HG03196 (cell line): ENCODE measurements around the gene MAPK13.
A peak's percentile ranks its signal among the peaks of the same experiment; 100 is the strongest.
"Not testable (repeated sequence)": the region's sequence is repeated elsewhere in the genome, so short reads cannot be mapped to it uniquely, and the experiment has no call there.

Experiments used
- ATAC-seq: cut with Tn5 transposase; IDR thresholded peaks from one replicate; pipeline ENCODE4 v1.9.1; 2021; ENCODE audit not compliant: unreplicated experiment

Gene MAPK13

DNA sequence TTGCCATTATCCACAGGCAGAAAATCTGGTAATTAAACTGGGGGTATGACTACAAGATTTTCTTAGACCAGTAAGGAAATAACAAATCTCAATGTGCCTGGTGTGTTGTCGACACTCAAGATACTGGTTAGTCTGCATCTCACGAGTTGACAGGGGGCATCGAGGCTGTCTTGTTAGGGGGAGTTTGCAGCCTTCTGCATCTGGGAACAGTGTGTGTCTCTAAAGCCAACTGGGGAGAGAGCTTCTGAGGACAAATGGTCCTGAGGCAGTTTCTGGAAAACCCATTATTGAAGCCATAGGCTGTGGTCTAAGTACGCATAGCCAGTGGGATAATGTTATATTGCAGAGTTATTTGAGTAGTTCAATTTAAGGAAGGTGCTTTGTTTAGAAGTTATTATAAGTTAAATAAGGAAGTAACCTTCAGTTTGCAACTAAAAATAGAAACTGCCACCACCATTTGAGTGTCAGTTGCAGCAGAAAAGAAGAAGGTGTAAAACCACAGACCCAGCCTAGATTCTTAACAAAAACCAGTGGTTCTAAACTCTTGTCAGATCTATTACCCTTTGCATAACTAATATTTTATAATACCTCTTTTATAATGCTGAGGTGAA lies 15.4 kb upstream of the MAPK13 start:
- ATAC-seq: no peak

DNA sequence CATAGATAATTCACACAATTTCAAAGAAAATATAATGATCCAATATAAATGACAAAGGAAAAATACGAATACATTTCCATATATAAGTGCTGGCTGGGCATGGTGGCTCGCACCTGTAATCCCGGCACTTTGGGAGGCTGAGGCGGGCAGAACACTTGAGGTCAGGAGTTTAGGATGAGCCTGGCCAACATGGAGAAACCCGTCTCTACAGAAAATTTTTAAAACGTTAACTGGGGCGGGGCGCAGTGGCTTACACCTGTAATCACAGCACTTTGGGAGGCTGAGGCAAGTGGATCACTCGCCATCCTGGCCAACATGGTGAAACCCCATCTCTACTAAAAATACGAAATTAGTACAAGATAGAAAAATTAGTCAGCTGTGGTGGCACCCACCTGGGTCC lies 14.9 kb upstream of the MAPK13 start:
- ATAC-seq: no peak

DNA sequence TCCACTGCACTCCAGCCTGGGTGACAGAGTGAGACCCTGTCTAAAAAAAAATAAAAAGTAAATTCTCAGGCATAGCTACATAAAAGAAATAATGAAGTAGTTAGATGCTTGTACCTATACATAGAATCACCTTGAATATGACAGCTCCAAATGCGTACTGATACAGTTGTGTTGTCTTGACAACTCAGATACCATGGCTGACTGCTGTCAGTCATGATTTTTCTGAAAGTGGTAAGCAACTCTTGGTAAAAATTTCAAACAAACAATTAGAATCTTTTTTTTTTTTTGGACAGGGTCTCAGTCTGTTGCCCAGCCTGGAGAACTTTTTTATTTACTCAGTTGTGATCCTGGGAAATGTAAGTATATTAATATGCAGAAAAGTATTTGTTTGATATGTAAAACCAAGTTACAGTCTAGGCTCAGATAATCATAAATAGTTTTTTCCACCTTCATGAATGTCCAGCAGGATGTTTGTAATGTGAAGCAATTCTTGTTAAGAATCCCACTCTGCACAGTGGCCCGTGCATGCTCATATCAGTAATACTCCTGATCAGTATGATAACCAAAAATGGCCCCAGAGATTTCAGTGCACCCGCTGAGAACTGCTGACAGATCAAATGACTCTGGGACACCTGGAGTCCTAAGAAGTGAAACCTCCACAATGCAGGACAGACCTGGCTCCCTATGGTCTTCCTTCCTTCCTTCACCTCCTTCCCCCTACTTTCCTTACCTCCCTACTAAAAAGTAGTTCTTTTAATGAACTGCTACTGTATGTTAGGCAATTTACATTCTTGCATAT lies 14.0 kb upstream of the MAPK13 start:
- no peak for ATAC-seq

DNA sequence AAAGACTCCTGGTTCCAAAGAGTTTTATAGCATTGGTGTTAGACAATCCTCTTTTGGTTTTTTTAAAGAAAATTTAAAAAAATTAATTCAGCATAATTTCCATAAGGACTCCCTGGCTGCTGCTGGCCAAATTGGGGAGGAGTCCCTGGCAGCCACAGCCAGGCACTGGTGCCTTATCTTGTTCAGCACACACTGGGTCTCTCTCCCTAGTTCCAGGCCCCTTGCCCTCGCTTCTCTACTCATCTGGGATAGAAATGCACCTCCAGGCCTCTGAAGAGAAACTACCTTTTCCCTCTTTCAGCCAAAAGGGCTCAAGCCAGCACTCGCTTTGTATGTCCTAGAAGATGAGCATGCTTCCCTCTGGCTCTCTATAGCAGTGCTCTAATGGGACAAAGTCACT lies 13.4 kb upstream of the MAPK13 start:
- no peak for ATAC-seq

DNA sequence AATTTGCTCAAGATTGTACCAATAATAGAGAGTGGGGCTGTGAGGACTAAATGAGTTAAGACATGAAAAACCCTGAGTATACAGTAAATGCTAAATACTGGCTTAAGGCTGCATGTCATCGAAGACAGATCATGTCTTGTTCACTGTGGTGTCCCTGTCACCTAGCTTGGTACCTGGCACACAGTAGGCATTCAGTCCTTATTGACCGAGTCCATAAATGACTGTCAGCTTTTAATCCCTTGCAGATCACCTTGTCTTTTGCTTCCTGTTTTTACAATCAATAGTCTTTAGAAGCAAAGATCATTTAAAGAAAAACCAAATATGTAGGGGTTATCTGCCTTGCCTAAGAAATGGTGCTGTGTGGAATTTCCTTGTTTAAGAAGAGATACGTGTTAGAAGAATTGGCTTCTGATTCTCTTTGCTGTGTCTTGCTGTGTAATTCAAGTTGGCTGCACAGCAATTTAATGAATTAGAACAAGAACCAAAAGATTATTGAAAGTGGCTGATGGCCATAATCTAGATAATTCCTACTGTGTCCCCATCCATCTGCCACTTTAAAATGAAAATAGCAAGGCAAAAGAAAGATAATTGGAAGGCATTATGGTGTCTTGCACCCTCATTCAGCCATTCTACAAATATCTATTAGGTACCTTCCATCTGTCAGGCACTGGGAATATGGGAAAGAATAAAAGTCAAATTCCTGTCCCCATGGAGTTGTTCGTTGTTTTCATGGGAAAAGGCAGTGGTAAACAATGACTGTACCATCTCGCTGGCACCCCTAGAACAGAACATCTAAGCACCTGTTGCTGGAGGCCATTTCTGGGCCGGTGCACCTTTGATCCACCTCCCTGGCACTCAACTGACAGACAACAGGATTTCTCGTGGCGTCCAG lies 12.4 kb upstream of the MAPK13 start:
- ATAC-seq: no peak

DNA sequence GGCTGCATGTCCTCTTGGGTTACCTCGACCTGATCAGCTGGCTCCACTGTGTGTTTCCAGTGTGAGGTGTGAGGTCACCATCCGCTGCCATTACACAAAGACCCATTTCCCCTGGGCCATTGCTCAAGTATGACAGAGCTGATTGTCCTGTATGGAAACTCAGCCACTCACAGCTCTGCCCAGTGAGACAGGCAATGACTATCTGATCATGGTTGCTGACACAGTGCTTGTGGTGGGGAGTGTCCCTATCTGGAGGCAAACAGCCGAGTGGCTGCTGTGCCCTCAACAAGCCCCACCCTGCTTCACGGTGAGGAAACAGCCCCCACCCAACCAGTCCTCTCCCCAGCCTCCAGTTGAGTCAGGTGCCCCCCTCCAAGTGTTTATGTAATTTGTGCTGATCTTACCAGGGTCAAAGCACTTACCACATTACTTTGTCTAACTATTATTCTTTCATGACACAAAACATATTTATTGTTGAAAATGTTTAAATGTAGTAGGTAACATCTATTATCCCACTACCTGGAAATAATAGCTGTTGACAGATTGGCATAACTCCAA lies 11.7 kb upstream of the MAPK13 start:
- no peak for ATAC-seq

DNA sequence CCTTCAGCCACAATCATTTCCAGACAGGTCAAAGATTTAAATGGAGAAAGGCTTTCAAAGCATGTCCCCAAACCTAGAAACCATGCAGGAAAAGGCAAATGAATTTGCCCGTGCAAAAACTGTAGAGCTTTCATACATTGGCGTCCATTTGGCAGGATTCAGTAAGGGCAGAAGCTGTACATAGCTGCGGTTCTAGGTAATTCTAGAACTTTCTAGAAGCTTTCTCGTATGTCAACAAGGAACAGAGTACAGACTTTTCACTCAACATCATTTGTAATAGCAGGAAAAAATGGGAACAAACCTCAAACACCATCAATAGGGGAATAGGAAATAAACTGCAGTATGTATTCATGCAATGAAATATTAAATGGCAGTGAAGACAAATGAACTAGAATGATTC lies 11.1 kb upstream of the MAPK13 start:
- ATAC-seq: no peak

DNA sequence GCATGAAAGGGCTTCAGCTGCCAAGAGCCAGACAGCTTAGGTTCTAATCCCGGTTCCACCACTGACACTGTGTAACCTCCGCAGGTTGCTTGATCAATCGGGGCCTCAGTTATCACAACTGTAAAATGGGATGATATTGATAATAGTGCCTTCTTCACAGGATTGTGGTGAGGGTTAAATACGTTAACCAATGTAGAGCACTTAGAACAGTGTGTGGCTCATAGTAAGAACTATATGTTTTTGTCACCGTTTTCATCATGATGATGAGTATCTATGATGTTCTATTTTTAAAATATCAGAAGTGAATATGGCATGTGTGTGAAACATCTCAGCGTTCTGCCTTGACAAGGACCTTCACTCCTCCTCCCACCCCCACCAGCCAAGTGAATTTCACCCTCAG lies 10.3 kb upstream of the MAPK13 start:
- ATAC-seq: no peak

DNA sequence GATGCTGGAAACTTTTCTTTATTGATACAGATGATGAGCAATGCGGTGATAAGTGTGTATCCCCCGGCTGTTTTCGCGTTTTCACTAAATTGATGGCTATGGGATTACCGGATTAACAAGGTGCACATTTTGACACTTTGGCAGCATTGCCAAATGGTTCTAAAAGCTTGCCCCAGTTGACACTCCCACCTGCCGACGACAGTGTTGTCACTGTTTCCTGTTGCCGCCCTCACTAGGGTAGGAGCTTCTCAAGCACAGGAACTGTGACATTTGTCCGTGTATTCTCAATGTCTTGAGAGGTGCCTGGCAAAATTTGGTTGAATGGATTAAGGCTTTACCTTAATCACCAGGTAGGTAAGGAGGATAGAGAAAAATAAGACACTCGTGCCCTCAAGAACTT lies 9.8 kb upstream of the MAPK13 start:
- ATAC-seq: no peak

DNA sequence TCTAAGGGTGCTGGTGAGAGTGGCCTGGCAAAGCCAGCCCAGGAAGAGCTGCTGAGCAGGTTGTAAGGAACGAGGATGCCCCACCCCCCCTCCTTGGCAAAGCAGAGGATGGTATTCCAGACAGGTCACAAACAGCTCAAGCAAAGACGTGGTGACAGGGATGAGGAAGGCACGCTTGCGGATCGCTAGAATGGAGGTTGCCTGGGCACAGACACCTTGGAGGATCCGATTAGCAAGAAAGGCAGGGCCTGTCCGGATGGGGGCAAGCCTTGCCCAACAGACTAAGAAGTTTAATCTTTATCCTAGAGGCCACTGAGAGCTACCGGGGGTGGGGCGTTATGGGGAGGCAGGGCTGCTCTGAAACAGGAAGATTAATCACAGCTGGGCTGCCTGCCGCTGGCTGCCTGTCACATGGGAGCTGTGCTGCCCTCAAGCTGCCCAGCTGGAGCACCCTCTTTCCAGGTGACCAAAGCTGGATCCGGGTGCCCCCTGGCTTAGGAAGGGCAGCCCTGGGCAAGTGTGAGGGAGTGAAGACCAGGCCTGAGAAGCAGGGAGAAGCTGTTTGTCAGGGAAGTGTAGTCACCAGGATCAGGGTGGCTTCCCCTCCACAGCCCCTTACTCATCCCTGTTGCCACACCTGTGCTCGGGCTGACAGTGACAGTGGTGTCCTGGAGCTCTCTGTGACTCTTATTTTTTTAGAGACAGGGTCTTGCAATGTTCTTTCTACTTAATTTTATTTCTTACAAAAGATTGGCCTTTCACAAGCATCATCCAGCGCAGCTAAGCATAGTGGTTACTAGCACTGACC lies 9.1 kb upstream of the MAPK13 start:
- ATAC-seq: no peak

DNA sequence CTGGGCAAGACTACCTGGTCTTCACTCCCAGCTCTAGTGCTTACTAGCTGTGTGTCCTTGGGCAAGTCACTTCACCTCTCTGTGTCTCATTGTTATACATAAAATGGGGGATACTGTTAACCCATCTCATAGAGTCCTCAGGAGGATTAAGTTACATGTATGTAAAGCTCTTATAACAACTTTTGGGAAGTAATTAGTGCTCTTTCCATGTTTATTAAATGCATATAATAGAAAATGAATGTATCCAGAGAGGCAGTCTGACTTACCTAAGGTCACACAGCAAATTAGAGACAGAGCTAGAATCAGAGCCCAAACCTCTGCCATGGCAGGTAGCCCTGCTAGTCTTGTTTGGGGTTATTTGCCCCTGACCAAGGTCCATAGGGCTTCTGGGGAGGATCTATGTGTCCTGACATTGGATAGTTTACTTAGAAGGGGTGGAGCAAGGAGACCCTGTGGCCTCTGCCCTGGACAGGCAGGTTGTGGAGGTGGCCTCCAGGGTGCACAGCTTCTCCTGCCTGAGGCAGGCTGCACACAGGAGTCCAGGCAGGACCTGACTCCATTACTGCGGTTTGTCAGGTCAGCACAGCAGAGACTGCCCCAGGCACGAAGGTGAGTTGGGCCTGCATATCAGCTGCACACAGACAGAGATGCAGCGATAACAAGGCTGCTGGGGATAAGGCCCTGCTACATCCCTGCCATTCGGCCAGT lies 8.4 kb upstream of the MAPK13 start:
- no peak for ATAC-seq

DNA sequence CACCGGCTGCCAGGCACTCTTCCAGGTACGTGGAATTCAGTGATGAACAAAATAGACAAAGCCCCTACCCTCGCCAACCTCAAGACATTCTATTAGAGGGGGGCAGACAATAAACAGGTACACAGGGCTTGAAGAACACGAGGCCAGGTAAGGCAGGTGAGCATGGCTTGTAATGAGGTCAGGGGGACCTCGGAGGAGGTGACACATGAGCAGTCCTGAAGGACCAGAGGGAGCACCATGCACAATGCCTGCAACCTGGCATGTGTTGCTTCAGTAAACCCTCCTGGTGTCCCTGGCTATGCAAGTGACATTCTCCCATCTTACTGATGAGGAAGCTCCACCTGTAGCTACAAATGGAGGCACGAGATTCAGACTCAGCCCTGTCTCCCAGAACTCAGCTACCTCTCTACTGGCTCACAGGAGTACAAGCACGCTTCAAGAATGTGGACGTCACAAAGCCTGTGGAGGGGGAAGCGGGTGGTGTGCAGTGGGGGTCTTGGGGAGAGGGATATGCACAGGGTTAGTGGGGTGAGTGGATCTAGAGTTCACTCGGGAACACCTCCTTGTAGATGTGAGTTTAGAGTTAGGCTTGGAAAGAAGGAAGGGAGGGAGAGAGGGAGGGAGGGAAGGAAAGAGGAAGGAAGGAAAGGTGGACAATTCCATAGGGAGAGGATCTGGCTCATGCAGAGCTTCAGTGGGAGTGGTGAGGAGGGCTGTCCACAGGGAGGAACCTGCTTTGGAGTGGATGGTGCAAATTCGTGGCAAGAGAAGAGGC lies 7.6 kb upstream of the MAPK13 start:
- ATAC-seq: no peak

DNA sequence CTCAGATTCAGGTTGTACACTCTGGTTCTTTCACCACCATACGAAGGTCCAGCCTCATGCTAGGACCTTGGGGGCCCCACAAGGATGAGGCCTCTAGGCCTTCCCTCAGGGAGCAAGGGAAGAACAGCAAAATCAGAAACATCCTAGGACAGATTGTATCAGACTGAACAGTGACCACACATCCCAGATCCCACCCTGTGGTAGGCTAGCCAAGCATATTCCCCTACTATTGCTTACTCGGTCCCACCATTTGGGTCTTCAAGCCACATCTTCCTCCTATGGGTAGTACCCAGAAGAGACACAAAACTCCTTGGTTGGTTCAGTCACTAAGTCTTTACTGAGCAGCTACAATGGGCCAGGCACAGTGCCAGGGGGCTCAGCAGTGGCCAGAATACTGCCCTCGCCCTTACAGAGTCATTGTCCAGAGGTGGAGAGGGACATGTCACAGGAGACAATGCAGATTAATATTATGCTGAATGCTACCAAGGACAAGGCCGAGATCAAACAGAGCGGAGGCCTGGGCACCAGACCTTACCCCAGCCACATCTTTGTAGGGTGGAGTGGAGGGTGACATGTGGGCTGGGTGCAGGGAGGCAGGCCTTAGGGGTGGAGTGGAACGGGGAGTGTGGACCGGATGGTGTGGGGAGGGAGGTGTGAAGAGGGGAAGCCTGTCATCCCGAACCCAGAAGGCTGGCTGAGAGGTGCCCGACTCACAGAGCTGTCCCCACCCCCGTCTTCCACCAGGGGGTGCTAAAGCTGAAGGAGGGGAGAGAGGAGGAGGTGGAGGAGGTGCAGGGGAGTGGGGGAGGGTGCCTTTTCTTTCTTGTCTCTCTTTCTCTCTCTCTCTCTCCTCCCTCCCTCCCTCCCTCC lies 6.8 kb upstream of the MAPK13 start:
- ATAC-seq: peak; percentile 57

DNA sequence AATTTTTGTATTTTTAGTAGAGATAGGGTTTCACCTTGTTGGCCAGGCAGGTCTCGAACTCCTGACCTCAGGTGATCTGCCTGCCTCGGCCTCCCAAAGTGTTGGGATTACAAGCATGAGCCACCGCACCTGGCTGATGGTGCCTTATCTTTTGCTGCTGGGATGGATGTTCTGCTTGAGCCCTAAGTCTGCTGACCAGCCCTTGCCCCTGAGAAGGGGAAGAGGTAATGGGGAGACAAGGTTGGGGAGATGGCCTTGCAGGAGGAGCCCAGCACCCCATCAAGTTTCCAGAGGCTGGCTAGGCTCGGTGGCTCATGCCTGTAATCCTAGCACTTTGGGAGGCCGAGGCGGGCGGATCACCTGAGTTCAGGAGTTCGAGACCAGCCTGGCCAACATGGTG lies 6.0 kb upstream of the MAPK13 start:
- not testable (repeated sequence) for ATAC-seq

DNA sequence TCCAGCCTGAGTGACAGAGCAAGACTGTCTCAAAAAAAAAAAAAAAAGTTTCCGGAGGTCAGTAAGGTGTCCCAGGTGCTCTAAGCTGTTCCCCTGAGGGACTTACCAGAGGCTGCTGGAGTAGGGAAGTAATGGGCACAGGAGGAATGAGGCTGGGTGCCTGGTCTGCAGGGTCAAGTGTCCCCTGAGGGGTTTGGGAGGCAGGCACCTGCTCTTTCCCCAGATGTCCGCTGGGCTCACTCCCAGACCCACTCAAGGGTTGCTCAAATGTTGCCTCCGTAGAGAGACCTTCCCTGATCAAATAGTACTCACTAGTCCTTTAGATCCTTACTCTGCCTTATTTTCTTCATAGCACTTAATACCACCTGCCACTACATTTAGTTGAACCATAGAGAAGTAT lies 5.4 kb upstream of the MAPK13 start:
- ATAC-seq: no peak

DNA sequence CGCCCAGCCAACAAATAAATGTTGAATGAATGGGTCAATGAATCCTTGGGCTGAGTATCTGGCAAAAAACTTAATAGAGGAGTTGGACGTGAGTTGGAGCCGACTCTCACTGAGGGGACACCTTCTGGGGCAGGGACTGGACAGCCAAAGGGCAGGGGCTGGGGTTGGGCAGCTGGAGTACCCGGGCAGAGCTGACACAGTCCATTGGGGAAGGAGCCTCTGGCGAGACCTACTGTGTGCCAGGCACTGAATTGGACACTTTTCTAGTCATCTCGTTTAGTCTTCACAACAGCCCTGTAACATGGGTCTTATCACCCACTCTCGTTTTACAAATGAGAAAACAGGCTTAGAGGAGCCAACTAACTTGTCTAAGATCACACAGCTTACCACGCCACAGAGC lies 4.7 kb upstream of the MAPK13 start:
- no peak for ATAC-seq

DNA sequence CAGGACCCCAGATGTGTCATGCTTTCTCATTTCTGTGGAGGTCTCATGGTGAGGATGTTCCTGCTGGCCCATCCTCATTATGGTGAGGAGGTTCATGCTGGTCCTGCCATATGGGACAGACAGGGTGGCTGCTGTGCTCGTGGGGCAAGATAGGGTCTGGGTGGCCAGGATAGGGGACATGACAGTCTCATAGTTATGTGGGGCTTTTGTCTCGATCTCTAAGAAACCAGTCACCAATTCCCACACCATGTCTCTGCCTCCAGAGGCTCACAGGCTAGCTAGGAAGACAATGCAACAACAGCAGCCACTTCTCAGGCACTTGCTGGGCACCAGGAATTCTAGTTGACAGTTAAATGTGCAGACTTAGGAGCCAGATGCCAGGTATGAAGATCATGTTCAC lies 4.2 kb upstream of the MAPK13 start:
- ATAC-seq: no peak
